Stomach (tissue), 9 donors: ENCODE measurements around the gene GNAI3. TPM values are rescaled to one million over a fixed set of nuclear protein-coding genes. Genes with fewer than 3 reads are reported as not detected.

ENCODE experiments used
- DNase-seq, 2 donors: peaks; one replicate each; pipeline versions ENCODE4 v3.0.0 to v3.0.0-alpha.2; 2013 to 2019
- H3K27ac ChIP-seq, 5 donors: fragments of 200-600 bp in 4 of 5; sonication (generic) in 4 of 5; one replicate each; pipeline ENCODE4 v1.5.1; 2013 to 2019; ENCODE audit warnings: mild to moderate bottlenecking in 1 of 5, moderate library complexity in 1 of 5
- H3K27me3 ChIP-seq, 3 donors: fragments of 200-600 bp; sonication (generic); one replicate each; pipeline ENCODE4 v1.5.1; 2017 to 2019; ENCODE audit warnings: mixed run types in 1 of 3
- H3K36me3 ChIP-seq, 4 donors: fragments of 200-600 bp; sonication (generic); 1 replicate in 3 of 4; 2 replicates in 1 of 4; pipeline ENCODE4 v1.5.1; 2016 to 2019
- H3K4me1 ChIP-seq, 4 donors: fragments of 200-600 bp; sonication (generic); one replicate each; pipeline ENCODE4 v1.5.1; 2016 to 2019
- H3K4me3 ChIP-seq, 4 donors: fragments of 200-600 bp; sonication (generic) in 3 of 4; one replicate each; pipeline ENCODE4 v1.5.1; 2016 to 2019; ENCODE audit warnings: mild to moderate bottlenecking in 1 of 4
- H3K9me3 ChIP-seq, 4 donors: fragments of 200-600 bp; sonication (generic); one replicate each; pipeline ENCODE4 v1.5.1; 2016 to 2019
- EP300 ChIP-seq: sonication (generic); formaldehyde crosslinking; IDR thresholded peaks from one replicate; pipeline ENCODE4 v1.6.1; 2017; ENCODE audit warnings: antibody characterized with exemption
- POLR2A ChIP-seq, 4 donors: fragments of 450-650 bp; IDR thresholded peaks; one replicate each; pipeline ENCODE4 v1.6.1; 2016; ENCODE audit warnings: antibody characterized with exemption in 4 of 4, control low read depth in 2 of 4, mild to moderate bottlenecking in 1 of 4, moderate library complexity in 1 of 4
- POLR2AphosphoS5 ChIP-seq, 3 donors: sonication (generic); formaldehyde crosslinking; IDR thresholded peaks; one replicate each; pipeline ENCODE4 v1.6.1; 2016; ENCODE audit warnings: antibody characterized with exemption in 3 of 3
- WGBS, 5 donors: extraction: QIAGEN DNeasy Blood & Tissue Kit in 3 of 5; methylation state at CpG; one replicate each; pipeline versions ENCODE4 v1.1.5 to v1.1.7; 2013 to 2018; 5-methylcytosine and 5-hydroxymethylcytosine counted together
- intact Hi-C: fragments of 100-400 bp; cut with DNase I; formaldehyde crosslinking; loops from one replicate; pipeline ENCODE4 v1.15.1; 2023; ENCODE audit warnings: low total_unique reads
- polyA plus RNA-seq, 3 donors: library from polyadenylated mRNA; stranded (reverse); fragments of 200-250 nt; gene quantifications; one replicate each; pipeline ENCODE4 v1.2.3, GENCODE V29; 2013
- total RNA-seq, 5 donors: library from RNA; depleted of rRNA; stranded (reverse); fragments of >200 nt; gene quantifications; one replicate each; pipeline versions ENCODE4 v1.1.0 to v1.2.3, GENCODE V29; 2014 to 2016
- TF ChIP-seq, protein P1 (sequence below), 7 experiments: fragments of 450-650 bp in 4 of 7; fragments of 200-600 bp in 3 of 7; sonication (generic) in 3 of 7; IDR thresholded peaks; one replicate each; pipeline ENCODE4 v1.5.1; 2016 to 2019; ENCODE audit warnings: antibody characterized with exemption in 7 of 7, control low read depth in 2 of 7, mild to moderate bottlenecking in 1 of 7
- donor health status: healthy with polysubstance abuse.
- donor health status: Bipolar disorder and iron deficiency.
- donor health status: healthy.

The GNAI3 gene
- total and polyA plus RNA-seq, 8 donors, result 0.58 to 12.7 (median 3.1) TPM

DNA sequence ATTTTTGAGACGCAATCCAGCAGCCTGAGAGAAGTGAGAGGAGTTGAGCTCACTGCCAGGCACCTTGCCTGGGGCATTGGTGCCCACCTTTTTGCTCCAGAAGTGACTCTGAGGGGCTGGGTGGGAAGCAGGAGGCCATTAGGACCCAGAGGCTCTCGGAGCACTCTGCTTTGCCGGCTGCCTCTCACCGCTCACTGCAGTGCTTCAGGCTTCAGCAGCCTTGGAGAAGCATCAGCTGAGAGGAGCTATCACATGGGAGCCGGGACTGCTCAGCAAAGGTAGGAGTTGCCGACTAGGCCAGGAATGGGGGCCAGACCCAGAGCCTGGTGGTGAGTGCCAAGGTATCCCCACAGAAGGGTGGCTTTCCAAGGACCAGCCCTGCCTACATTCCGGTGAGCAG, 8.7 kb upstream of the GNAI3 start, which contains the start of gene GPR61:
Gene GPR61 (plus strand): TSS at position 197 of the 400 bp plus-strand sequence. CDS start 3,151 bp downstream, outside the sequence.
- H3K27me3 ChIP-seq, result no peaks in the 10 kb centered on the region
- TF ChIP-seq, protein P1, sequence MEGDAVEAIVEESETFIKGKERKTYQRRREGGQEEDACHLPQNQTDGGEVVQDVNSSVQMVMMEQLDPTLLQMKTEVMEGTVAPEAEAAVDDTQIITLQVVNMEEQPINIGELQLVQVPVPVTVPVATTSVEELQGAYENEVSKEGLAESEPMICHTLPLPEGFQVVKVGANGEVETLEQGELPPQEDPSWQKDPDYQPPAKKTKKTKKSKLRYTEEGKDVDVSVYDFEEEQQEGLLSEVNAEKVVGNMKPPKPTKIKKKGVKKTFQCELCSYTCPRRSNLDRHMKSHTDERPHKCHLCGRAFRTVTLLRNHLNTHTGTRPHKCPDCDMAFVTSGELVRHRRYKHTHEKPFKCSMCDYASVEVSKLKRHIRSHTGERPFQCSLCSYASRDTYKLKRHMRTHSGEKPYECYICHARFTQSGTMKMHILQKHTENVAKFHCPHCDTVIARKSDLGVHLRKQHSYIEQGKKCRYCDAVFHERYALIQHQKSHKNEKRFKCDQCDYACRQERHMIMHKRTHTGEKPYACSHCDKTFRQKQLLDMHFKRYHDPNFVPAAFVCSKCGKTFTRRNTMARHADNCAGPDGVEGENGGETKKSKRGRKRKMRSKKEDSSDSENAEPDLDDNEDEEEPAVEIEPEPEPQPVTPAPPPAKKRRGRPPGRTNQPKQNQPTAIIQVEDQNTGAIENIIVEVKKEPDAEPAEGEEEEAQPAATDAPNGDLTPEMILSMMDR (IDR thresholded peaks at IDR 0.05), result no peak
- no peak for TF ChIP-seq POLR2AphosphoS5 (IDR thresholded peaks at IDR 0.05)
- intact Hi-C loops, result loop anchor here (5.0 to 10.0 kb wide), 2 partner anchors 93 to 235 kb away; no protein-coding TSS in a partner anchor
- no peak within 1 kb of the TSS for H3K27ac ChIP-seq
- H3K36me3 ChIP-seq, result no peaks in the 10 kb centered on the region
- no peak within 1 kb of the TSS for H3K4me3 ChIP-seq
- 40 to 62% (median 52%) methylated on average over 3 to 7 of the region's 7 CpGs for WGBS, 5 donors
- no peak for DNase-seq
- no peaks in the 10 kb centered on the region for H3K9me3 ChIP-seq
- peaks cover 0 to 13% (median 3%) of the 10 kb centered on the region in 4 donors for H3K4me1 ChIP-seq

- H3K27ac ChIP-seq, result no peak overlapping the region
- no peaks in the 10 kb centered on the region for H3K27me3 ChIP-seq
- peaks cover 0 to 6% (median 1%) of the 10 kb centered on the region in 4 donors for H3K4me1 ChIP-seq
- no peaks in the 10 kb centered on the region for H3K9me3 ChIP-seq
- 82 to 90% (median 84%) methylated on average over 3 of the region's 3 CpGs for WGBS, 5 donors
- intact Hi-C loops, result loop anchor here (5.0 to 10.0 kb wide), 2 partner anchors 91 to 234 kb away; no protein-coding TSS in a partner anchor
- TF ChIP-seq POLR2AphosphoS5 (IDR thresholded peaks at IDR 0.05) (no peak), EP300 (no peak), POLR2A (IDR thresholded peaks at IDR 0.05) (no peak)
- TF ChIP-seq, protein P1 (IDR thresholded peaks at IDR 0.05), result no peak
- H3K36me3 ChIP-seq, result no peaks in the 10 kb centered on the region
- DNase-seq, result no peak
- no peak overlapping the region for H3K4me3 ChIP-seq
Measured at GRCh38 chr1:109541102-109541501, 7.3 kb upstream of the GNAI3 start.

DNA sequence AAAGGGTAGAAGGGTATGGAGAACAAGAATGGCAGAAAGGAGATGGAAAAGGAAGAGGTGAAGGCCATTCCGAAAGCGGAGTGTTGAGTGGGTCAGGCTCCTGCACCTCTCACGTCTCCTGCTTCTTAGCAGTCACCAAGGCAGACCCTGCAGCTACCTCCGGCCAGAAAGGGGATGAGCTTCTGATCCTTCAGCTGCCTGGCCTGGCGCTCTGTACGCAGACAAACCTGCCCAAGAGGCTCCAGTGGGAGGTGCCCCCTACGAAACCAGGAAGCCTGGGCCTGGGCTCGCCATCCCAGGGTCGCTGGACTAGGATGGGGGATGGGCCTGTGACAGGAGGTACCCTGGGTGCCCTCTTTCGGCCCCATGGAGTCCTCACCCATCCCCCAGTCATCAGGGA, 5.8 kb upstream of the GNAI3 start:
- WGBS, 5 donors, result 81 to 87% (median 85%) methylated on average over 10 of the region's 10 CpGs
- Histone ChIP-seq H3K4me1 (peaks cover 9 to 17% (median 12%) of the 10 kb centered on the region in 4 donors), H3K27me3 (no peaks in the 10 kb centered on the region), H3K36me3 (no peaks in the 10 kb centered on the region), H3K9me3 (no peaks in the 10 kb centered on the region), H3K27ac (no peak overlapping the region), H3K4me3 (no peak overlapping the region)
- TF ChIP-seq EP300, result no peak
- no peak for TF ChIP-seq POLR2A (IDR thresholded peaks at IDR 0.05)
- intact Hi-C loops, result loop anchor here (5.0 to 10.0 kb wide), 2 partner anchors 90 to 232 kb away; no protein-coding TSS in a partner anchor
- no peak for DNase-seq

- DNase-seq, result no peak
- H3K4me3 ChIP-seq, result no peak overlapping the region
- intact Hi-C loops, result loop anchor here (5.0 to 10.0 kb wide), 2 partner anchors 89 to 231 kb away; no protein-coding TSS in a partner anchor
- H3K27me3 ChIP-seq, result no peaks in the 10 kb centered on the region
- H3K36me3 ChIP-seq, result no peaks in the 10 kb centered on the region
- H3K4me1 ChIP-seq, result peaks cover 9 to 18% (median 13%) of the 10 kb centered on the region in 4 donors
- H3K9me3 ChIP-seq, result no peaks in the 10 kb centered on the region
- H3K27ac ChIP-seq, result no peak overlapping the region
- TF ChIP-seq POLR2A (IDR thresholded peaks at IDR 0.05) (no peak), EP300 (no peak), POLR2AphosphoS5 (IDR thresholded peaks at IDR 0.05) (no peak)
- TF ChIP-seq, protein P1 (IDR thresholded peaks at IDR 0.05), result no peak
- WGBS, 5 donors, result 84 to 89% (median 86%) methylated on average over 17 to 24 of the region's 24 CpGs
Measured at GRCh38 chr1:109543283-109543987, 5.0 kb upstream of the GNAI3 start.
